GM21737 (cell line): ENCODE measurements around the gene ELP5.

Experiments used
- ATAC-seq: cut with Tn5 transposase; IDR thresholded peaks from one replicate; pipeline ENCODE4 v1.9.1; 2021; ENCODE audit warnings: mild to moderate bottlenecking, moderate library complexity; ENCODE audit not compliant: unreplicated experiment

Gene ELP5

DNA sequence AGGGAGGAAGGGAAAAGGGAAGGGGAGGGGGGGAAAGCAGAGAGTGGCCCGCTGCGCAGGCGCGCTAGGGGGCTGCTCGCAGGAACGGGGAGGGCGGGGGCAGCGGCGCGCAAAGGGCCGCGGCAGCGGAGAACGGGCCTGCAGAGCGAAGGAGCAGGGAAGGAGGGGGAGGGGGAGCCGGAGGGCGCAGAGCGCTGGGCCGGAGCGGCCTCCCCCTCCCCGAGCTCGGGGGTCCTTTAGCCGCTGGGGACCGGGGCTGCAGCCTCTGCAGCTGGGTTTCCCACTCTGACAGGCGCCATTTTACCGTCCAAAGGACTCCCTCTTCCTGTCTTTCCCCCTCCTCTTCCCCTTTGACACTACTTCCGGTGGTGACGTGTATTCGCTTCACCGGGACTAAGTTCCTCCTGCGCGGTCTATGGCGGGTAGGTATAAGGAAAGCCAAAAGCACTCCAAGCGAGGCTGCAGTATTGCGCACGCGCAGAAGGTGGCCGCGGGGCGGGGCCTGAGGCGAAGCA lies 297 bp upstream of the ELP5 start, which contains the start of gene CTDNEP1:
TSS of gene CTDNEP1 (minus strand) at position 74 of the 515 bp plus-strand sequence. CDS start 438 bp downstream, outside the sequence.
- ATAC-seq, result peak; percentile 76

DNA sequence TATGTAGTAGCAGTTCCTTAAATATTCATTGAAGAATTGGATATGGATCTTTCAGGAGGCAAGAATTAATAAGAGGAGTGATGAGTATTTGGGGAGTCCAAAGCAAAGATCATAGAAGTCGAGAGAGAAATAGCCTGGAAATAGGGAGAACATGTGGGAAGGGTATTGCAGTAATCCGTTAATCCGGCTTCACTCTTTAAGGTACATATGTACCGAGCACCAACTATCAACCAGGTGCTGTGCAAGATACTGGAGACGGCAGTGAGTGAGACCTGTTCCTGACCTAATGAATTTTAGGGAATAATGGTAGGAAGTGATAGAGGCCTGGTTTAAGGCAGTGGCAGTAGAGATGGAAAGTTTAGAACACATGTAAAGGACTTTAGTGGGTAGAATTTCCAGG lies 1.1 kb downstream of the ELP5 start:
- ATAC-seq, result no peak

DNA sequence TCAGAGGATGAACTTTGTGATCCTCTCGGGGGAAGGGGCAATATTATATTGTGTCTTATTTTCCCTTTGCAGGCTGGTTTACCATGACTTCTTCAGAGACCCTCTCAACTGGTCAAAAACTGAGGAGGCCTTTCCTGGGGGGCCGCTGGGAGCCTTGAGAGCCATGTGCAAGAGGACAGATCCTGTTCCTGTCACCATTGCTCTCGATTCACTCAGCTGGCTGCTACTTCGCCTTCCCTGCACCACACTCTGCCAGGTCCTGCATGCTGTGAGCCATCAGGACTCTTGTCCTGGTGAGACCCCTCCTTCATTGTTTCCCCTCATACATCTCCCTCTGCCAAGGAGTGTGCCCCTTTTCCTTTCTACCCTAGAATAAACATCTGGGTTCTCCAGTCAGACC lies 2.5 kb downstream of the ELP5 start:
- no peak for ATAC-seq

DNA sequence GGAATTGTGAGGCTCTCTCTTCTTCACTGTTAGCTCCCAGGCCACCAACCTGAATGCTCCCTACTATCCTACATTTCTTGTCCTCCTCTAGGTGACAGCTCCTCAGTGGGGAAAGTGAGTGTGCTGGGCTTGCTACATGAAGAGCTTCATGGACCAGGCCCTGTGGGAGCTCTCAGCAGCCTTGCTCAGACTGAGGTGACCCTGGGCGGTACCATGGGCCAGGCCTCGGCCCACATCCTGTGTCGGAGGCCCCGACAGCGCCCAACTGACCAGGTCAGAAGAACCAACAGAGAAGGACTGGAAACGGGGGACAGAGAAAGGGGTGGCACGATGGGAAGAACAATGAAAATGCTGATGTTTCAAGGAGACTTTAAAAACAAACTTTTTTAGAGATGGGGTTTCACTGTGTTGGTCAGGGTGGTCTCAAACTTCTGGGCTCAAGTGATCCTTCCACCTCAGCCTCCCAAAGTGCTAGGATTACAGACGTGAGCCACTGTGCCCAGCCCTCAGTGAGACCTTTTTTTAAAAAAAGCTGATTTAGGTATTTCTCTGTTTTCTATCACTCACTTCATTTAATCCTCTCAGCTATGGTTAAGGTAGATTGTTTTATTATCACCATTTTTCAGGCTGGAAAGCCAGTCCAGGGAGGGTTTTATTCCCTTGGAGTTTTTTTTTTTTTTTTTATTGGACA lies 4.9 kb downstream of the ELP5 start:
- no peak for ATAC-seq

DNA sequence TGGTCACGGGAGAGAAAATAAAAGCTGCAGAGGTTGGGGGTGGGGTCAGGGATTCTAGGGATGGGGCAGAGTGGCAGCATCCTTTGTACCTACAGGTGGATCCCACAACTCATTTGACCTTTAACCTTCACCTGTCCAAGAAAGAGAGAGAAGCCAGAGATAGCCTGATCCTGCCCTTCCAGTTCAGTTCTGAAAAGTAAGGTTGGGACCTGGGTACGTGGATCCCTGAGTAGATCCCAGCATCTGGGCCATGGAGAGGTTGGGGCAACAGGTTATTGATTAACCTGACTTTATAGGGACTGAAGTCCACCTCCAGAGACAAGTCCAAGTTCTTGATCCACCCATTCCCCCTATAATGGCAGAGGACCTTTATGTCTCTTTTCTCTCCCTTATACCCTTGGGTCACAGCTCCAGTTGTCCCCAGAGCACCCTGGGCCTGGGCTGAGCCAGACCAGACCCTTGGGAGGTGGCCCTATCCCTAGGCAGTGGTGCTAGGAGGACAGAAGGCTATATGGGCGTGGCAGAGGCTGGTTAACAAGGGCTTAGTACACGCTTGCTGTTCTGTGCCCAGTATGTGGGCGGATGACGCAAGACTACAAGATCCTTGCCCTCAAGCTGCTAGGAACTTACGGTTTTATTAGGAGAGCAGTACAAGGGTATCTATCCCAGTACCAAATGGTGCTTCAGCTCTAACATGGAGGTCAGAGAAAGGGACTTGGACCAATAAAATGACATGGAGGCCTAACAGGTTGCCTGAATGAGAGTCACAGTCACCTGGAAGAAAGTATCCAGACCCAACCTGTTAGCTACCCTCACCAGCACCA lies 6.9 kb downstream of the ELP5 start:
- ATAC-seq, result no peak

DNA sequence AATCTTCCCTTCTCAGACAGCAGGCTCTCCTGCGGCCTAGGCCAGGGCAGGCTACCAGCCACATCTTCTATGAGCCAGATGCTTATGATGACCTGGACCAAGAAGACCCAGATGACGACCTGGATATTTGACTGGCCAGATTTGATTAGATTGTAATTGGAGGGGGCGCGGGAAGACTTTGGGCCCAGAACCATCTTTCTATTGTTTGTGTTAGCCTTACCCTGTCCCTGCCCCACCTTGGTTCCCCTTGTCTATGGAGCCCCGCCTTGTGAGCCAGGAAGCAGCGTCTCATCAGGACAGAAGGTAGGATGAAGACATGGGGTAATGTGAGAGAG lies 7.5 kb downstream of the ELP5 start:
- no peak for ATAC-seq

DNA sequence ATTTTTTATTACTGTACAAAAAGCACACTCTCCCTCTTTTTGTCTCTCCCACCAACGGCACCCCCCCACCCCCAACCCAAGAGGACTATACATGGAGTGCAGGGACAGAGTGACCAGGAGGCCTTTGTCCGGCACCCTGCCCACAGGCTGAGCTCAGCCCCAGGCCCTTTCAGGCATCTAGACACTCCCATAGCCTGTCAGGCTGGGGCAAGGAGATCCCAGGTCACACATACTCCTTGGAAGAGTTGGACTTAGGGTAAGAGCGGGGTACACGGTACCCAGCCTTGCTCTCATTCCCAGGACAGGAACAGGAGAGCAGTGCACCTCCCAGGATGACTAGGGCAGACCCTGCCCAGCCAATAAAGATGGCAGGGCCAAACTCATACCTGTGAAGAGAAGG lies 8.1 kb downstream of the ELP5 start:
- ATAC-seq, result no peak

DNA sequence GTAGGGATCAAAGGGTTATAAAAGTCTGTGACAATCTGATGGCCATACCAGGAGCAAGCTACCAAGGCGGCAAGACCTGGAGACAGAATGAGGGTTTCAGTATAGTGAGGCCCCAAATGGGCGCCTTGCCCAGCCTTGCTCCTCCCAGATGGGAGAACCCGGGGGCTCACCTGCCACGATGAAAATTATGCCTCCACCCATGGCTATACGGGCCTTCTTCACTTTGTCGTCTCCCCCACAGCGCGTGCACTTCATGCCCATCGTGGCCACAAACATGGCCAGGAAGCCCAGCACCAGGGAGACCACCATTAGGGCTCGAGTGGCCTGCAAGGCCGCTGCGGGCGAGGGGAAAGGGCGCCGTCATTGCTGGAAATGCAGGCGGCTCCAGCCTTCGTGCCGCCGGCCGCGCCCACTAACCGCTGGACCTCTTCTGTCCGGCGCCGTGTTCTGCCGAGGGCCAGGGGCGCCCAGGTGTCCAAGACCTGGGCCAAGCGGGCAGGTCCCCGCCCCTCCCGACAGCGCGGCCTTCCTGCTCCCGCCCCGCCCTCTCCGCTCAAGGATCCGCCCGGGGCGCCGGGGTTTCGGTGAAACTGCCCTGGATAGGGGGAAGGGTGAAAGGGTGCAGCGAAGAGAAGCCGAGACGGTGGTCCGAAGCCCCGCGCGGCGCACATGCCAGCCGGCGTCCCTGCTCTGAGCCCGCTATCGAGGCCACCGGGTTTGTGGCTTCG lies 8.8 kb downstream of the ELP5 start:
- ATAC-seq, result no peak

DNA sequence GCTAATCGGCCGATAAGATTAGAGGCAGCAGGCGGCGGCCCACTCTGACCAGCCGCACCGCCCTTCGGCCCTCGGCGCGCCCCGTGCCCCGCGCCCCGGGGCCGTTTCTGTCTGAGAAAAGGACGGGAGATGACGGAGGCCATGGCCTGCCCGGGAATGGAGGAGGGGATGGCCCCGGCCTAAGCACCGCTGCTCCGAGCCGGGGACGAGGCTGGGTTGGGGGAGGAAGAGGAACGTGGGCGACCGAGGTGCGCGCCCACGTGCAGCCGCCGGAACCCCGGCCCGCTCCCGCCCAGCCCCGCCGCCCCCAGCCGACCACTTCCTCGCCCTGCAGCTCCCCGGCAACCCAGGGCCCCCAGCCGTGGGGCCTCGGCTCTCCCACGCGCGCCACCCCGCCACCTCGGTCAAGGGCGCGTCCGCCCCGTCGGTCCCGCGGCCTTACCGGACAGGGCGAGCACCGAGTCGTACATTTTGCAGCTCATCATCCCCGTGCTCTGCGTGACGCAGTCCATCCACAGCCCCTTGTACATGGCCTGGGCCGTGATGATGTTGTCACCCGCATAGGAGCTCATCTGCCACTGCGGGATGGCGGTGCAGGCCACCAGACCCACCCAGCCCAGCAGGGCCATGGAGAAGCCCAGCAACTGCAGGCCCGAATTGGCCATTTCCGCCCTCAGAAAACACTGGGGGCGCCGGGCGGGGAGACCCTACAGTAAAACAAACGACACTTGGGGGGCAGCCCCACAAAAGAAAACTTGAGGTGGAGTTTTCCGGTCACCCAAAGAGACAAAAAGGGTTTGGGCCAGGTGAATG lies 9.6 kb downstream of the ELP5 start:
- no peak for ATAC-seq

DNA sequence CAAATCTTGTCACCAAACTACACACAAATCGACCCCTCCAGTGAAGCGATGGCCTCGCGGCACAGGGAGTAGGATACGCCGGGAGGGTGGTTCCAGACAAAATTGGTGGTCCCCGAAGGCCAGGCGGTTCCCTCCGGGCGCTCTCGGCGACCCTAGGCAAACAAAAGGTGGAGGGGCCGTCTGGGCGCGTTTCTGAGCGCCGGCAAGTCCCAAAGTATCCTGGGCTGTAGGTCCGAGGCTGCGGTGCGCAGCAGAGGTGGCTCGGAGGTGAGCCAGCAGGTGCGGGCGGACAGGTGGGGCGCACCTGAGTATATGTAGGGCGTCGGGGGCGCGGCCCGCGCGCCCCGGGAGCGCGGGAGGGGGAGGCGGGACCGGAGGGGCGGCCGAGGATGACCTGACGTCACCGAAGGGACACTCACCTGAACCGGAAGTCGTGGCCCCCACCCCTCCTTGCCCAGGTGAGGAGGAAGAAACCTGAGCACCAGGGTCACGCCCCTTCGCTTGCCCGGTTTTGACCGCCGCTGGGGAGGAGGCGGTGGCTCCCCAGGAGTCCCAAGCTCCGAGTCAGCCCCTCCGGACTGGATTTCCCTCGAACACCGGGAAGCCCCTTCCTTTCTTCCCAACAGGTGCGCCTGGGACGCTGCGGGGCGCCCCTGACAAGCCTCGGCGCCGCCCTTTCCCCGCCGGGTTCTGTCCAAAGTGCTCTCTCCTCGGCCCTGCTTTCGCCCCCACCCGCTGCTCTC lies 10.3 kb downstream of the ELP5 start, which contains the start of gene CLDN7:
TSS of gene CLDN7 (minus strand) at position 287 of the 743 bp plus-strand sequence. CDS start 435 bp downstream, outside the sequence.
- no peak for ATAC-seq

DNA sequence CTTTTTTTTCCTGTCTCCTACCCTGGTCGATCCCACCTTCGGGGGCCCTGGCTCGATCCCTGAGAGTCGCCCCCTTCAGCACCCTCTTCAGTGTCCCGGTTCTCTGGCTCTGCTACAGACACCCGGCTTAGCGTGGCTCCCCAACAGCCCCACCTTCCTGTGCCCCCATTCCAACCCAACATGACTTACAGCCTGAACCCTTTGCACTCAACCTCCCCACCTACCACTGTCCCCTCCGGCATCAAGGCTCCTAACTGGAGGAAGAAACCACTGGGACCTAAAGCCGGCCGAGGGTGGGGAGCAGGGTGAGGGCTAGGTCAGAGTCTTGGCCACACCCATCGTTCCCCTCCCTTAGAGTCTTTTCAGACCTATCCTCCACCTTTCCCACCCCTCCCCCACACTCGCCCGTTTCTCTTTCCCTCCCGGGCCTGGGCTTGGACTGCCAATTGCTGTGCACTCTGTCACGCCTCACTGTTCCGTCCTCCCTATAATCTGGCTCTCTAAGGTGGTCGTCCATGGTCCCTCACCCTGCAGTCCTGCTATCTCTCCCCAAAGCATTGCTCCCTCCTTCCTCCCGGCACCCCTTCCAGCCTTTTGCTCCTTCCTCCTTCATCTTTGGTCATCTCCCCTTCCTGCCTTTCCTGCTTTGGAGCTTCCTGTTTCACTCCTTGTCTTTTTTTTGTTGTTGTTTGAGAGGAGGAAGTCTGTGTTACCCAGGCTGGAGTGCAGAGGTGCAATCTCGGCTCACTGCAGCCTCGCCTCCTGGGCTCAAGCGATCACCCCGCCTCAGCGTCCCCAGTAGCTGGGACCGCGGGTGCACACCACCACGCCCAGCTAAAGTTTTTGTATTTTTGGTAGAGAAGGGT lies 11.2 kb downstream of the ELP5 start:
- no peak for ATAC-seq

DNA sequence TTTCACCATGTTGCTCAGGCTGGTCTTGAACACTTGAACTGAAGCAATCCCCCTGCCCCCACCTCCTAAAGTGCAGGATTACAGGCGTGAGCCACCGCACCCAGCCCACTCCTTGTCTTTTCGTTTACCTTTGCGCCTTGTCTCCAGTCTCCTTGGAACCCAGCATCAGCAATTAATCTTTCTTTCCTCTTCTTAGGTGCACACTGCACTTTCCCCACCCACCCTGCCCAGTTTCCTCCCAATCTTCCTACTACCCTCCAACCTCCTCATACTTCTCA lies 11.7 kb downstream of the ELP5 start:
- ATAC-seq, result no peak

DNA sequence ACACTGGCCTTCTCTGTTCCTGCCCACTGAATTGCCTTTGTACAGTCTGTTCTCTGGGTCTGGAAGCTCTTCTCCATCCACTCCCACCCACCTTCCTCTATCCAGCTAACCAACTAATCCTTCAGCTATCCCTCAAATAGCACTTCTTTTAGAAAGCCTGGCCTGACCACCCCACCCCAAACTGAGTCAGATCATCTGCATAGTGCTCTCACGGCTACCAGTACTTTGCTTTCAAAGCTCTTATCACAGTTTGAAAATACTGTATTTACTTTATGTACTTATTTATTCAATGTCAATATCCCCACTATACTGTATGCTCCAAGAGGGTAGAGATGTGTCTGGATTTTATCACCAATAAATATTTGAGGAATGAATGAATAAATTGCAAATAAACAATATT lies 14.8 kb downstream of the ELP5 start:
- ATAC-seq, result no peak

DNA sequence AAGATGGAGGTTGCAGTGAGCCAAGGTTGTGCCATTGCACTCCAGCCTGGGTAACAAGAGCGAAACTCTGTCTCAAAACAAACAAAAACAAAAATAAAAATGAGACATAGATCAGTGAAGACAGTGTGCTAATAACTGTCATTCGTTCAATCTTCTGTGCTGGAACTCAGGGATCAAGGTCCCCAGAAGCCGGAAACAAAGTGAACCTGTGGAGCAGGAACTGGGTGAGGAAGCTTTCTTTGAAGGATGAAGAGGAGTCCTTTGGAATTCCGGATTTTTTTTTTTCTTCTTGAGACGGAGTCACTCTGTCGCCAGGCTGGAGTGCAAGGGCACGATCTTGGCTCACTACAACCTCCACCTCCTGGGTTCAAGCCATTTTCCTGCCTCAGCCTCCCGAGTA lies 27.4 kb downstream of the ELP5 start:
- ATAC-seq, result no peak

DNA sequence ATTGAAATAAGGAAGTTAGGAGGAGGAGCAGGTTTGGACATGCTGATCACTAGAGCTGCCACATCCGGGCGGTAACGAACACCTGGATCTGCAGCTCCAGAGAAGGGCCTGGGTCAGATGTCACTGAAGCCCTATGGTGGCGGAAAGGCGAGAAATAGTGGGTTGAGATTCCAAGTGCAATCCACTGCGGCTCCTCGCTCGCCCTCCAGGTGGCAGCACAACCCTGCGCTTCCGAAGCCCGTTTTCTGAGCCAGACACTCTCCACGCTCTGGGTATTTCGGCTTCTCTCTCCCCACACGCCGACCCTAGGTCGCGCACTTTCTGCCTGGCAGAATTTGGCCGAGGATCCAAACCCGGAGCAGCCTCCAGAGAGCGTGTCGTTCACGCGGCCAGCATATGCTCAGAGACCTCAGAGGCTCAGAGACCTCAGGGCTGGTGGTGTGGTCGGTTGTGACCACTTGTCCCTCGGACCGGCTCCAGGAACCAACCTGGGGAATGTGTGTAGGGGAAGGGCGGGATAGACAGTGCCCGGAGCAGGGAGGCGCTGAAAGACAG lies 28.6 kb downstream of the ELP5 start:
- ATAC-seq, result peak; percentile 63

DNA sequence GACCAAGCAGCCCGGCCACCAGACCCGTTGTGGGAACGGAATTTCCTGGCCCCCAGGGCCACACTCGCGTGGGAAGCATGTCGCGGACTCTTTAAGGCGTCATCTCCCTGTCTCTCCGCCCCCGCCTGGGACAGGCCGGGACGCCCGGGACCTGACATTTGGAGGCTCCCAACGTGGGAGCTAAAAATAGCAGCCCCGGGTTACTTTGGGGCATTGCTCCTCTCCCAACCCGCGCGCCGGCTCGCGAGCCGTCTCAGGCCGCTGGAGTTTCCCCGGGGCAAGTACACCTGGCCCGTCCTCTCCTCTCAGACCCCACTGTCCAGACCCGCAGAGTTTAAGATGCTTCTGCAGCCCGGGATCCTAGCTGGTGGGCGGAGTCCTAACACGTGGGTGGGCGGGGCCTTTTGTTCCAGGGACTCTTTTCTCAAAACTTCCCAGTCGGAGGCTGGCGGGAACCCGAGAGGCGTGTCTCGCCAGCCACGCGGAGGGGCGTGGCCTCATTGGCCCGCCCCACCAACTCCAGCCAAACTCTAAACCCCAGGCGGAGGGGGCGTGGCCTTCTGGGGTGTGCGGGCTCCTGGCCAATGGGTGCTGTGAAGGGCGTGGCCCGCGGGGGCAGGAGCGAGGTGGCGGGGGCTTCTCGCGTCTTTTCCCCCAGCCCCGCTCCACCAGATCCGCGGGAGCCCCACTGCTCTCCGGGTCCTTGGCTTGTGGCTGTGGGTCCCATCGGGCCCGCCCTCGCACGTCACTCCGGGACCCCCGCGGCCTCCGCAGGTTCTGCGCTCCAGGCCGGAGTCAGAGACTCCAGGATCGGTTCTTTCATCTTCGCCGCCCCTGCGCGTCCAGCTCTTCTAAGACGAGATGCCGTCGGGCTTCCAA lies 29.3 kb downstream of the ELP5 start, which contains the start of gene SLC2A4:
TSS of gene SLC2A4 (plus strand) at position 645 of the 879 bp plus-strand sequence. CDS start at position 862, 217 bp downstream.
- ATAC-seq, result peak; percentile 48

DNA sequence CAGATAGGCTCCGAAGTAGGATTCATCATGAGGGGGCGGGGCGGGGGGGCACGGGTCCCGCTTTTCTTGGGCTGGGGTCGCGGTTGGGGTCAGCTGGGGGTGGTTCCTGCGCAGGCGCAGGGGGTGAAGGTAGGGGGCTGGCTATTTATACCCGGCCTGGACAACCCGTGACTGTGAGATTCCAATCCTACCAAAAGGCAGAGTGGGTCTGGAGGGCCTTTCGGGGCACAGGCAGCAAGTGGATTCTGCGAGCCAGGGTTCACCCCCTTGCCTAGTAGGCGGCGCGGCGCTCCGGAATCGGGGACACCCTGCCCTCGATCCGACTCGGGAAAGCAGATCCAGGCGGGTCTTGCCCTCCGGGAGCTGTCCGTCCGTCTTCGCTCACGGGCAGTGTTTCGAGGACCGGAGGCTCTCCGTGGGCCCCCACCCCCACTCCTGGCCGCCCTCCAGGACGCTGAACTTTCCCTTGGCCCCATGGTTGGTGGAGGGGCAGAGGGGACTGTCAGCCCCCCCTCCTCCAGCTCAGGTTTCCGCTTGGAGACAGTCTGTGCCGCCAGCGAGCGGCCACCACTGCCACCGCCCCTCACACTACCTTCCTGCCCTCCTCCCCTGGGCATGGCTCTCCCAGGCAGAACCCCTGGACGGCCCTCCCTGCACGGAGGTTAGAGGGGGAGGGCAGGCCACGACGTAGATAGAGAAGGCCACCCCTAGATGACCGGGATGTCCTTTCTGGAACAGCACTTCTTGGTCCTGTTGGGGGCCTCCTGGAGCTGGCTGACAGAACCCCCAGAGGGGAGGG lies 30.1 kb downstream of the ELP5 start:
- ATAC-seq, result no peak
